ENCODE measurements around the gene XRCC6.
"Not testable (repeated sequence)": the region's sequence is repeated elsewhere in the genome, so short reads cannot be mapped to it uniquely, and the experiment has no call there.

GRCh38 chr22:41686890-41687289, 65.8 kb downstream of the XRCC6 start:
- TF ChIP-seq CTCF (IDR thresholded peaks at IDR 0.05 in 8 of 11, conservative IDR thresholded peaks at IDR 0.05 in 3 of 11); POLR2A (IDR thresholded peaks at IDR 0.05); POLR2AphosphoS5 (IDR thresholded peaks at IDR 0.05): not testable (repeated sequence)
